Measurements from ENCODE around the gene SYT1. TPM values are rescaled to one million over a fixed set of nuclear protein-coding genes. Genes with fewer than 3 reads are reported as not detected.
A peak's percentile ranks its signal among the peaks of the same experiment; 100 is the strongest.

Gene SYT1
- total RNA-seq, 1 donor from 2014 or later: 33.2 TPM

DNA sequence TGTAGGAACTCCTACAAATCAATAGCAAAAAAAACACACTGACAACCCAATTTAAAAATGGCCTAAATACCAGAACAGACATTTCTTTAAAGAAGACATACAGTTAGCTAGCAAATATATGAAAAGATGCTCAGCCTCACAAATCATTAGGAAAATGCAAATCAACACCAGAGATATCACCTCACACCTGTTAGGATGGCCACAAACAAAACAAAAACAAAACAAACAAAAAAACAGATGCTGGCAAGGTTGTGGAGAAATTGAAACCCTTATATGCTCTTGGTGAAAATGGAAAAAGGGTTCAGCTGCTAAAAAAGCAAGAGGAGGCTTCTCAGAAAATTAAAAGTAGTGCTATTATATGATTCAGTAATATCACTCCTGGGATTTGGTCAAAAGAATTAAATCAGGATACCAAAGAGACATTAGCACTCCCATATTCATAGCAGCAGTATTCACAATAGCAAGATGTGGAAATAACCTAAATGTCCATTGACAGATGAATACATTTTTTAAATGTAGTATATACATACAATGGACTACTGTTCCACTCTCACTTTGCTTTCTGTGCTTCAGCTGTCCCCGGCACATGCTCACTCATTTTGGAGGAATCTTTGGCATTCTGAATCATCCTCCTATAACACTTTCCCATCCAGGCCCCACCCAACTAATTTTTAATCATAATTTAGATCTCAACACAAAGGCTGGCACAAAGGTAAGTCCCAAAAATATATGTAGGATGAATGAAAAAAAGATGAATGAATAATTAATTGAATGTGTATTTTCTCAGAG, 99.1 kb downstream of the SYT1 start:
- no peak overlapping the region for H3K4me3 Mint-ChIP-seq (ENCODE audit: unreplicated experiment)
- Histone ChIP-seq H3K4me1 (ENCODE audit: insufficient read depth, low read length) (no peaks in the 10 kb centered on the region), H3K9ac (ENCODE audit: low read length) (no peak overlapping the region), H3K27me3 (ENCODE audit: insufficient read depth, low read length) (no peaks in the 10 kb centered on the region), H4K20me1 (ENCODE audit: insufficient read depth, low read length) (no peaks in the 10 kb centered on the region), H3K4me3 (ENCODE audit: insufficient read depth, low read depth, low read length) (no peak overlapping the region), H3K9me3 (ENCODE audit: insufficient read depth, low read depth, low read length) (no peaks in the 10 kb centered on the region), H3K27ac (ENCODE audit: low read depth, low read length) (peak overlapping the region; percentile 23), H3K79me2 (ENCODE audit: insufficient read depth, low read length) (no peaks in the 10 kb centered on the region), H2AFZ (ENCODE audit: low read depth, low read length) (no peak overlapping the region), H3K4me2 (ENCODE audit: low read length) (peak overlapping the region; percentile 35), H3K36me3 (ENCODE audit: insufficient read depth, low read length) (no peaks in the 10 kb centered on the region)
- no peaks in the 10 kb centered on the region for H3K27me3 Mint-ChIP-seq (ENCODE audit: low read depth, unreplicated experiment)
- peaks cover 11% of the 10 kb centered on the region for H3K4me1 Mint-ChIP-seq (ENCODE audit: low read depth, unreplicated experiment)
- H3K9me3 Mint-ChIP-seq (ENCODE audit: unreplicated experiment): no peaks in the 10 kb centered on the region
- H3K36me3 Mint-ChIP-seq (ENCODE audit: low read depth, unreplicated experiment): peaks cover 6% of the 10 kb centered on the region
- H3K27ac Mint-ChIP-seq (ENCODE audit: unreplicated experiment): peak overlapping the region; percentile 43
- DNase-seq (ENCODE audit: low read depth) (peak; percentile 61), FAIRE-seq (no peak)
- no peak for TF ChIP-seq EZH2 (IDR thresholded peaks at IDR 0.05; ENCODE audit: insufficient read depth, low read length)
- TF ChIP-seq, protein P1, sequence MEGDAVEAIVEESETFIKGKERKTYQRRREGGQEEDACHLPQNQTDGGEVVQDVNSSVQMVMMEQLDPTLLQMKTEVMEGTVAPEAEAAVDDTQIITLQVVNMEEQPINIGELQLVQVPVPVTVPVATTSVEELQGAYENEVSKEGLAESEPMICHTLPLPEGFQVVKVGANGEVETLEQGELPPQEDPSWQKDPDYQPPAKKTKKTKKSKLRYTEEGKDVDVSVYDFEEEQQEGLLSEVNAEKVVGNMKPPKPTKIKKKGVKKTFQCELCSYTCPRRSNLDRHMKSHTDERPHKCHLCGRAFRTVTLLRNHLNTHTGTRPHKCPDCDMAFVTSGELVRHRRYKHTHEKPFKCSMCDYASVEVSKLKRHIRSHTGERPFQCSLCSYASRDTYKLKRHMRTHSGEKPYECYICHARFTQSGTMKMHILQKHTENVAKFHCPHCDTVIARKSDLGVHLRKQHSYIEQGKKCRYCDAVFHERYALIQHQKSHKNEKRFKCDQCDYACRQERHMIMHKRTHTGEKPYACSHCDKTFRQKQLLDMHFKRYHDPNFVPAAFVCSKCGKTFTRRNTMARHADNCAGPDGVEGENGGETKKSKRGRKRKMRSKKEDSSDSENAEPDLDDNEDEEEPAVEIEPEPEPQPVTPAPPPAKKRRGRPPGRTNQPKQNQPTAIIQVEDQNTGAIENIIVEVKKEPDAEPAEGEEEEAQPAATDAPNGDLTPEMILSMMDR (IDR thresholded peaks at IDR 0.05; ENCODE audit: insufficient read depth, low read depth, low read length): no peak

DNA sequence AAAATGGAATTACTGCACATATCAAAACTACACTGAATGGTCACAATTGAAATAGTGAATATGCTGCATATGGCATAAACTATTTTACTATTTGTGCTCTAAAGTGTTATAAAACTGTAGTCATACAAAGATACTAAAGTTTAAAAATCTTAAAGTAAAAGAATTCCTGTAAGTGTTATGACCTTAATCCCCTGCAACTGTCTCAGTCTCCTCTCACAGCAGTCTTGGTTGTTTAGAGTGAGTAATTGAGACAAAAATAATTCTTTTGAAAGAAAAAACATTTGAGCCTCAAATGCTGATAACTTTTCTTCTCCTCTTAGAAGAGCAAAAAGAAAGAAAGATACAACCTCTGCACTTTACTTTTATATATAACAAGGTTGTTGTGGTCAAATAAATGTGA, 99.9 kb downstream of the SYT1 start:
- Mint-ChIP-seq H3K27me3 (ENCODE audit: low read depth, unreplicated experiment) (no peaks in the 10 kb centered on the region), H3K9me3 (ENCODE audit: unreplicated experiment) (no peaks in the 10 kb centered on the region), H3K4me1 (ENCODE audit: low read depth, unreplicated experiment) (peaks cover 11% of the 10 kb centered on the region), H3K36me3 (ENCODE audit: low read depth, unreplicated experiment) (peaks cover 6% of the 10 kb centered on the region), H3K4me3 (ENCODE audit: unreplicated experiment) (no peak overlapping the region), H3K27ac (ENCODE audit: unreplicated experiment) (peak overlapping the region; percentile 43)
- H3K9ac ChIP-seq (ENCODE audit: low read length): no peak overlapping the region
- FAIRE-seq (no peak), DNase-seq (ENCODE audit: low read depth) (no peak)
- H3K27me3 ChIP-seq (ENCODE audit: insufficient read depth, low read length): no peaks in the 10 kb centered on the region
- TF ChIP-seq EZH2 (IDR thresholded peaks at IDR 0.05; ENCODE audit: insufficient read depth, low read length): no peak
- TF ChIP-seq, protein P1 (IDR thresholded peaks at IDR 0.05; ENCODE audit: insufficient read depth, low read depth, low read length): no peak
- H3K36me3 ChIP-seq (ENCODE audit: insufficient read depth, low read length): no peaks in the 10 kb centered on the region
- no peaks in the 10 kb centered on the region for H4K20me1 ChIP-seq (ENCODE audit: insufficient read depth, low read length)
- H2AFZ ChIP-seq (ENCODE audit: low read depth, low read length): no peak overlapping the region
- H3K9me3 ChIP-seq (ENCODE audit: insufficient read depth, low read depth, low read length): no peaks in the 10 kb centered on the region
- H3K79me2 ChIP-seq (ENCODE audit: insufficient read depth, low read length): no peaks in the 10 kb centered on the region
- peak overlapping the region; percentile 23 for H3K27ac ChIP-seq (ENCODE audit: low read depth, low read length)
- H3K4me1 ChIP-seq (ENCODE audit: insufficient read depth, low read length): no peaks in the 10 kb centered on the region
- H3K4me3 ChIP-seq (ENCODE audit: insufficient read depth, low read depth, low read length): no peak overlapping the region
- peak overlapping the region; percentile 35 for H3K4me2 ChIP-seq (ENCODE audit: low read length)

DNA sequence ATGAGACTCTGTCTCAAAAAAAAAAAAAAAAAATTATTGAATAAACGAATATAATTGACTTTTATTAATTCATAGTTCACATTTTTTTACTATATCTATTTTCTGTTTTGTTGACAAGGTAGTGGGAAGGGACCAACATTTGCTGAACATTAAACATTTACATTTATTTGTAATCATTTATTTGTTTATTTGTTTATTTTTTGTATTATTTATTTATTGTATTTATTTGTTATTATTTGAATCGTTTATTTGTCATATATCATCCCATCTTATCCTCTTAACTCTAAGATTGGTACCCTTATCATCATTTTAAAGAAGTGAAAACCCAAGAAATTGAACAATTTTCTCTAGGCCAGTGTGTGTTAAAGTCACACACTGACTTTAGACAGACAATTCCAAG, 101.5 kb downstream of the SYT1 start:
- no peaks in the 10 kb centered on the region for H3K27me3 ChIP-seq (ENCODE audit: insufficient read depth, low read length)
- H3K36me3 Mint-ChIP-seq (ENCODE audit: low read depth, unreplicated experiment): peaks cover 5% of the 10 kb centered on the region
- H3K4me2 ChIP-seq (ENCODE audit: low read length): no peak overlapping the region

More for the DNA sequence above, 101.5 kb downstream of the SYT1 start:
- TF ChIP-seq, protein P1 (IDR thresholded peaks at IDR 0.05; ENCODE audit: insufficient read depth, low read depth, low read length): no peak
- no peak for TF ChIP-seq EZH2 (IDR thresholded peaks at IDR 0.05; ENCODE audit: insufficient read depth, low read length)
- H3K27ac Mint-ChIP-seq (ENCODE audit: unreplicated experiment): no peak overlapping the region
- H3K27me3 Mint-ChIP-seq (ENCODE audit: low read depth, unreplicated experiment): no peaks in the 10 kb centered on the region
- DNase-seq (ENCODE audit: low read depth) (no peak), FAIRE-seq (no peak)
- H3K9me3 Mint-ChIP-seq (ENCODE audit: unreplicated experiment): no peaks in the 10 kb centered on the region
- Histone ChIP-seq H3K4me3 (ENCODE audit: insufficient read depth, low read depth, low read length) (no peak overlapping the region), H3K4me1 (ENCODE audit: insufficient read depth, low read length) (no peaks in the 10 kb centered on the region), H3K9me3 (ENCODE audit: insufficient read depth, low read depth, low read length) (no peaks in the 10 kb centered on the region), H4K20me1 (ENCODE audit: insufficient read depth, low read length) (no peaks in the 10 kb centered on the region), H3K9ac (ENCODE audit: low read length) (no peak overlapping the region), H3K36me3 (ENCODE audit: insufficient read depth, low read length) (no peaks in the 10 kb centered on the region), H2AFZ (ENCODE audit: low read depth, low read length) (no peak overlapping the region), H3K79me2 (ENCODE audit: insufficient read depth, low read length) (no peaks in the 10 kb centered on the region), H3K27ac (ENCODE audit: low read depth, low read length) (no peak overlapping the region)
- H3K4me3 Mint-ChIP-seq (ENCODE audit: unreplicated experiment): no peak overlapping the region
- H3K4me1 Mint-ChIP-seq (ENCODE audit: low read depth, unreplicated experiment): peaks cover 11% of the 10 kb centered on the region

All from astrocyte (in vitro differentiated cells and primary cell).